ENCODE measurements around the gene C1QL4.

- TF ChIP-seq, protein P1, sequence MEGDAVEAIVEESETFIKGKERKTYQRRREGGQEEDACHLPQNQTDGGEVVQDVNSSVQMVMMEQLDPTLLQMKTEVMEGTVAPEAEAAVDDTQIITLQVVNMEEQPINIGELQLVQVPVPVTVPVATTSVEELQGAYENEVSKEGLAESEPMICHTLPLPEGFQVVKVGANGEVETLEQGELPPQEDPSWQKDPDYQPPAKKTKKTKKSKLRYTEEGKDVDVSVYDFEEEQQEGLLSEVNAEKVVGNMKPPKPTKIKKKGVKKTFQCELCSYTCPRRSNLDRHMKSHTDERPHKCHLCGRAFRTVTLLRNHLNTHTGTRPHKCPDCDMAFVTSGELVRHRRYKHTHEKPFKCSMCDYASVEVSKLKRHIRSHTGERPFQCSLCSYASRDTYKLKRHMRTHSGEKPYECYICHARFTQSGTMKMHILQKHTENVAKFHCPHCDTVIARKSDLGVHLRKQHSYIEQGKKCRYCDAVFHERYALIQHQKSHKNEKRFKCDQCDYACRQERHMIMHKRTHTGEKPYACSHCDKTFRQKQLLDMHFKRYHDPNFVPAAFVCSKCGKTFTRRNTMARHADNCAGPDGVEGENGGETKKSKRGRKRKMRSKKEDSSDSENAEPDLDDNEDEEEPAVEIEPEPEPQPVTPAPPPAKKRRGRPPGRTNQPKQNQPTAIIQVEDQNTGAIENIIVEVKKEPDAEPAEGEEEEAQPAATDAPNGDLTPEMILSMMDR (IDR thresholded peaks at IDR 0.05): no peak
- TF ChIP-seq POLR2A (IDR thresholded peaks at IDR 0.05) (no peak), POLR2AphosphoS5 (IDR thresholded peaks at IDR 0.05) (no peak)
These were observed 11.4 kb downstream of the C1QL4 start for GRCh38 chr12:49325606-49326005.
